BLaER1 treated with 17β-estradiol and CSF1 and Interleukin-3, amounts not matched to agents 10 nM and 100 nM (cell line): ENCODE results near the gene WBP2.
A peak's percentile ranks its signal among the peaks of the same experiment; 100 is the strongest.

Source experiments
- H3K27ac ChIP-seq, 11 experiments: shearing (Covaris generic); formaldehyde crosslinking; 2 replicates each; pipeline ENCODE4 v1.8.1; 2022
- H3K27me3 ChIP-seq, 11 experiments: shearing (Covaris generic); formaldehyde crosslinking; 2 replicates each; pipeline ENCODE4 v1.8.1; 2022
- H3K36me3 ChIP-seq, 11 experiments: shearing (Covaris generic); formaldehyde crosslinking; 2 replicates each; pipeline ENCODE4 v1.8.1; 2022
- H3K4me1 ChIP-seq, 10 experiments: shearing (Covaris generic); formaldehyde crosslinking; 2 replicates each; pipeline ENCODE4 v1.8.1; 2022
- H3K4me2 ChIP-seq, 11 experiments: shearing (Covaris generic); formaldehyde crosslinking; 2 replicates each; pipeline ENCODE4 v1.8.1; 2022
- H3K4me3 ChIP-seq, 10 experiments: shearing (Covaris generic); formaldehyde crosslinking; 2 replicates each; pipeline ENCODE4 v1.8.1; 2022
- H3K9ac ChIP-seq, 11 experiments: shearing (Covaris generic); formaldehyde crosslinking; 2 replicates each; pipeline ENCODE4 v1.8.1; 2022
- H3K9me3 ChIP-seq, 11 experiments: shearing (Covaris generic); formaldehyde crosslinking; replicated peaks in 1 of 11; 2 replicates each; pipeline ENCODE4 v1.8.1; 2022
- H4K20me1 ChIP-seq, 11 experiments: shearing (Covaris generic); formaldehyde crosslinking; 2 replicates each; pipeline ENCODE4 v1.8.1; 2022
- Cebpa-rat ChIP-seq, 11 experiments: shearing (Covaris generic); IDR thresholded peaks; 2 replicates each; pipeline ENCODE4 v1.8.1; 2022

Gene WBP2

DNA sequence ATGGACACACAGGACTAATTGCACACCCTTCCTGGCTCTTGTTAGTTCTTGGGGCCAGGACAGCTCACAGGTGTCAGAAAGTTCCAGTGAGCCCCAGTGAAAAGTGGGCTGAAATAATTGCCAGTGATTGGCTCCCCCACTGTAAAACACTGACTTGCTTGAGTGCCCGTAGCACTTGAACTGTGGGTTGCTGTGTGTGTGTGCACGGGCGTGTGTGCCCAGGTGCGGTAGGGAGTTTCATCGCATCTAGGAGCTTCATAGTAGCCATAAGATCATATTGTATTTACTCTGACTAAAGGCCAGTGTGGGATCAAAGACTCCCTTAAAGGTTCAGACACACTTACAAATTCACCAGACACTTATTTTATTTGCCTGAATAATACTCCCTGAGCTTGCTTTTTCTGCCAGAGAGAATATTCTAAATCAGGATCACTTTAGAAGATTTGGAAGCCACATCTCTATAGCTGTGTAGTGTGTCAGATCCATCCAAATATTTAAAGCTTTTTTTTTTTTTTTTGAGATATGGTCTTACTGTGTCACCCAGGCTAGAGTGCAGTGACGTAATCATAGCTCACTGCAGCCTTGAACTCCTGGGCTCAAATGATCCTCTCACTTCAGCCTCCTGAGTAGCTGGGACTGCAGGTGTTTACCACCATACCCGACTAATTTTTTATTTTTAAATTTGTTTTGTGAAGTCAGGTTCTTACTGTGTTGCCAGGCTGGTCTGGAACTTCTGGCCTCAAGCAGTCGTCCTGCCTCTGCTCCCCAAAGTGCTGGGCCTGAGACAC, 59.1 kb downstream of the WBP2 start:
- peaks cover 69 to 94% (median 86%) of the 10 kb centered on the region in 11 experiments for H3K36me3 ChIP-seq
- no peak for TF ChIP-seq Cebpa-rat (IDR thresholded peaks at IDR 0.05)
- H4K20me1 ChIP-seq: peaks cover 15 to 85% (median 52%) of the 10 kb centered on the region in 11 experiments; a peak in 19 of 22 replicates
- H3K4me3 ChIP-seq: no peak overlapping the region
- 0 out of 22 replicates have a peak overlapping the region, but pooled peaks of 1 of the 11 experiments have one; percentile 15 for H3K4me2 ChIP-seq
- peak overlapping the region in 4 of 11 experiments; percentile 10 to 42 (median 19); a peak in 3 of 22 replicates for H3K9ac ChIP-seq
- H3K27ac ChIP-seq: no peak overlapping the region
- peaks cover 0 to 32% (median 13%) of the 10 kb centered on the region in 10 experiments; a peak in 14 of 20 replicates for H3K4me1 ChIP-seq
- no peaks in the 10 kb centered on the region for H3K27me3 ChIP-seq
- no peaks in the 10 kb centered on the region for H3K9me3 ChIP-seq
